ENCODE measurements around the gene SPON1. TPM values are rescaled to one million over a fixed set of nuclear protein-coding genes. Genes with fewer than 3 reads are reported as not detected.
"Not testable (repeated sequence)": the region's sequence is repeated elsewhere in the genome, so short reads cannot be mapped to it uniquely, and the experiment has no call there.

Gene SPON1
- 10 to 100 TPM in 11 of 12 donors, not detected in 1; 16.9 to 41.4 (median 23.0) TPM for polyA plus RNA-seq (ENCODE audit: insufficient read length in 12 of 12)
- long read RNA-seq, donor 1, full-length matches to known transcripts = 7 of 80 reads
- long read RNA-seq, donor 1, partial matches to known transcripts = 73 of 80 reads
- long read RNA-seq, donor 1, other reads (novel, unspliced or antisense) = 0 of 80 reads
- long read RNA-seq, donor 2, full-length matches to known transcripts = 6 of 22 reads
- long read RNA-seq, donor 2, partial matches to known transcripts = 16 of 22 reads
- long read RNA-seq, donor 2, other reads (novel, unspliced or antisense) = 0 of 22 reads
- long read RNA-seq, donor 3, partial matches to known transcripts = 0 of 1 reads
- long read RNA-seq, donor 3, other reads (novel, unspliced or antisense) = 0 of 1 reads
- long read RNA-seq, donor 4 = 0 reads
- long read RNA-seq, donor 5 = 0 reads
- long read RNA-seq, donor 6, full-length matches to known transcripts = 4 of 4 reads
- long read RNA-seq, donor 6, partial matches to known transcripts = 0 of 4 reads
- long read RNA-seq, donor 6, other reads (novel, unspliced or antisense) = 0 of 4 reads
- long read RNA-seq, donor 7, full-length matches to known transcripts = 5 of 5 reads
- long read RNA-seq, donor 7, partial matches to known transcripts = 0 of 5 reads
- long read RNA-seq, donor 7, other reads (novel, unspliced or antisense) = 0 of 5 reads
- long read RNA-seq, donor 8, full-length matches to known transcripts = 3 of 30 reads
- long read RNA-seq, donor 8, partial matches to known transcripts = 0 of 30 reads
- long read RNA-seq, donor 8, other reads (novel, unspliced or antisense) = 27 of 30 reads
- long read RNA-seq, donor 9, full-length matches to known transcripts = 2 of 2 reads
- long read RNA-seq, donor 9, partial matches to known transcripts = 0 of 2 reads
- long read RNA-seq, donor 9, other reads (novel, unspliced or antisense) = 0 of 2 reads
- long read RNA-seq, donor 10, full-length matches to known transcripts = 7 of 7 reads
- long read RNA-seq, donor 10, partial matches to known transcripts = 0 of 7 reads
- long read RNA-seq, donor 10, other reads (novel, unspliced or antisense) = 0 of 7 reads
- long read RNA-seq, donor 11, full-length matches to known transcripts = 4 of 4 reads
- long read RNA-seq, donor 11, partial matches to known transcripts = 0 of 4 reads
- long read RNA-seq, donor 11, other reads (novel, unspliced or antisense) = 0 of 4 reads

DNA sequence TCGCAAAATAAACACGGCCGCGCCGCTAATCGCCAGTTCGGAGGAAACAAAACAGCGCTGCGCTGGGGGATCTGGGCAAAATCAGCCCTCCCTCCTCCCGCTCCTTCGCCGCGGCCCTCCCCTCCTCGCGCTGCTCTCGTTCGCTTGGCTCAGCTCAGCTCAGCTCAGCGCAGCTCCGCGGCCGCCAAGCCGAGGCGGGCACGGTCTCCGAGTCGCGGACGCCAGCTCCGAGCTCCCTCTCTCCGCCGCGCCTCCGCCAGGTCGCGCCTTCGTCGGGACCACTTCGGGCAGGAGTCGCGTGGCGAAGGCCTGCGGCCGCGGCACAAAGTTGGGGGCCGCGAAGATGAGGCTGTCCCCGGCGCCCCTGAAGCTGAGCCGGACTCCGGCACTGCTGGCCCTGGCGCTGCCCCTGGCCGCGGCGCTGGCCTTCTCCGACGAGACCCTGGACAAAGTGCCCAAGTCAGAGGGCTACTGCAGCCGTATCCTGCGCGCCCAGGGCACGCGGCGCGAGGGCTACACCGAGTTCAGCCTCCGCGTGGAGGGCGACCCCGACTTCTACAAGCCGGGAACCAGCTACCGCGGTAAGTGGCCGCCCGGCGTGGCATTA lies at the start of gene SPON1:
Gene SPON1 (plus strand): TSS at position 162 of the 607 bp plus-strand sequence. CDS start 182 bp downstream, at position 344.
- peak; percentile 66 for DNase-seq

- DNase-seq = no peak
Observed at GRCh38 chr11:13917264-13917663, 45.3 kb upstream of the SPON1 start.

GRCh38 chr11:13917904-13918303 lies 44.6 kb upstream of the SPON1 start:
- no peak for DNase-seq

DNA sequence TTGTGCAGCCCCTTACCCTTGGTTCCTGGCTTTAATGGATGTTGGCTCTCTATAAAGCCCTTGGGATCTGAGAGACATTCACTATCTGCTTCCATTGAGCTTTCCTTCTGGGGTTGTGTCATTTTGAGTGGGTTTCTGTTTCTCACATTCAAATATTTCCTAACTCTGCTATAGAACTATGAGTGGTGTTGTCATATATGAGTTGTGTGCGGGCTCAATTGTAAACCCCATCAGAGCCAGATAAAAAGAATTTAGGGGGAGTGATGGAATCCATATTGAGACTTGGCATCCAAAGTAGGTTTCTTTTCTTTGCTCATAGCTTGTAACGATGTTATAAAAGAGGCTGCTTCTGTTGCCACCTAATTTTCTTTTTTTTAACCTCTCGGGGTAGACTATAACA lies 41.8 kb upstream of the SPON1 start:
- no peak for DNase-seq

DNA sequence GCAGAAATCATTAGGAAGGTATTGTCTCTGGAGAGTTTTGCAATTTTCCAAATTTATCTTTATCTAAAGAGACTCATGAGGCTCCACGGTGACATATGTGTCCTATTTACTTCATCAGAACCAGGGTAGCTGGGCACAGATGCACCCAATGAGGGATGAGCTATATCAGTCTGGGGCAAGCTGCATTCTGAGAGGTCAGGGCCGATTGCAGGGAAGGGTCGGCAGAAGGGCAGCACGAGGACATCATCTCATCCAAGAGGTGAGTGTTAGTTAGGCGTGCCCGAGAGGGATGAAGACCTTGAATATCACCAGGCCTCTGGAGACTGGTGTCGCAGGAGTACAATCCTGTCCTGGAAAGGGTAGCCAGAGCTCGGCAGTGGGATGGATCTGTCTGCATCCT lies 41.0 kb upstream of the SPON1 start:
- DNase-seq = no peak

GRCh38 chr11:13923182-13923581 lies 39.3 kb upstream of the SPON1 start:
- no peak for DNase-seq

GRCh38 chr11:13923716-13924650 lies 38.5 kb upstream of the SPON1 start:
- no peak for DNase-seq

DNA sequence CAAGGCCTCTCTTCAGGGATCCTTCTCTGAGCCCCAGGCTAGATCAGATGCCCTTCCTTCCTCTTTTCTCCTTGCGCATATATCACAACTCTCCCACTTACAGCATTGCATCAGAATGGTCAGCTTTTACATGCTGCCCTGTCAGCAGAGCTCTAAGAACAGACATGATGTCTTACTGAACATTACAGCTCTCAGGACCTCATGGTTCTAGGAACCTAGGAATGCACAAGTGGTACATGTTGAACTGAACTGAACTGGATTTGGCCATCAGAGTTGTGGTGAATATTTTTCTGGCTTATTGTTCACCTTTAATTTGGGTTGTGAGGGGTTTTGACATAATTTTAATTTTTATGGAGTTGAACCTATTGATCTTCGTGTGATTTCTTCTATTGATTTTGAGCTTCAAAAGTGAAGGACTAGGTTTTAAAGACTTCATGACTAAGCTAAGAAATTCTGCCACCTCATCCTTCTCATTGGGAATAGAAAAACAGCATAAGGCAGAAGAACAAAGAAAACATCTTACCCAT lies 37.7 kb upstream of the SPON1 start:
- DNase-seq = no peak

- DNase-seq = not testable (repeated sequence)
Observed at GRCh38 chr11:13926366-13926765, 36.2 kb upstream of the SPON1 start.

DNA sequence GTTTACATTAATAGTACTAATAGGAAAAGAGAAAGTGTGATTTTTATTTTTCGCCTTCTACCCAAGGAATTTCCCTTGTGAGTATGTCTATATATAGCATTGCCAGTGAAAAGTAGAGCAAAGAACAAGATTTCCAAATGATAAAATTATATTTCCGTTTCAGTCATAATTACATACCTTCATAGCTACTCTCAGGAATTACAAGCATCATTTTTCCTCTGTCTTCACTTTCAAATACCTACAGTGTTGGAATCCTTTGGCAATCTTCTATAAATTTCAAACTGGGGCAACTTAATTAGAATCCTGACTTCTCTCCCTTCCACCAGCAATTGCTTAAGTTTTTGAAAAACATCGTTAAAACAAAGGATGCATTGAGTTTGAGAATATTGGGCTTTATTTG lies 35.5 kb upstream of the SPON1 start:
- DNase-seq = no peak

- DNase-seq = no peak
Observed at GRCh38 chr11:13927481-13927880, 35.0 kb upstream of the SPON1 start.

DNA sequence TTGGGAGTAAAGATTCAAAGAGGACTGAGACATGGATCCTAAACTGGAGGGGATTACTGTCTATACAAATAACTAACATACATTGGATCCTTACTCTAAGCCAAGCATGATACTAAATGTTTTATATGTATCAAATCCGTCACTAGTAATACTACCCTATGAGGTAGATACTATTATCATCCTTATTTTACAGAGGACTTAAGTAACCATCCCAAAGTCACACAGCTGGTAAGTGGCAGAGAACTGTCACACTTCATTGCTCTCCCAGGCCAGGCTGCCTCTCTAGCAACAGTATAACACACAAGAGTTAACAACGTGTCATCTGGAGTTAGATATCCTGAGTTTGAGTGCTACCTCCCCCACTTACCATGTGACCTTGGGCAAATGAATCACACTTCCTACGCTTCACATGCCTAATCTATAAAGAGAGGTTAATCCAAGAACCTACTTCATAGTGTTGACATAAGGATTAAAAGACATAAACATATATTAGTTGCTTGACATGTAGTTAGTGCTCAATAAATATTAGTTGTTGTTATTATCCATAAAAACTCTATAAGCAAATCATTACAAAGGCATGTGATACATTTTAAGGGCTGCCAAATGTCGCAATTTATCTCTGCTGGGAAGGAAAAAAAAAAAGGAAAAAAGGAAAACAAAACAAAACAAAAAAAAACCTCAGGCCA lies 33.8 kb upstream of the SPON1 start:
- no peak for DNase-seq

DNA sequence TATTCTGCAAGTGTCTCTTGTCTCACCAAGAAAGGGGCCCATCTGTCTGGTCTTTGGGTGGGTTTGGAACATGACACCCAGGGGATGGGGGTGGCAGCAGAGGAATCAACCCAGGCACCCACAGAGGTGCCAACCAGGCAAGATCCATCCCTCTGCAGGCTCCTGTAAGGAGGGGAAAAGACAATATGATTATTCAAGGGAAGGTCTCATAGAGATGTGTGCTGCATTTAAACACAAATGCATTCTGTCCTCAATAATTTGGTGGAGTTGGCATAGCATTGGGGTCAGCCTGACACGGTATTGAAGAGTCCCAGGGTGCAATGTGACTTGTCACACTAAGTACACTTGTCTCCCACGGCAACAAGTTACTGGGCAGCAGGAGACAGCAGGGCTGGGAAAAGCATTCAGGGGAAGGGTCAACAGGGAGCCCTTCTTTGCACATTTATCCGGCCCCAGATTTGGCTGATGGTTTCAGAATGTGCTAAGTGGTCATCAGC lies 33.1 kb upstream of the SPON1 start:
- no peak for DNase-seq

DNA sequence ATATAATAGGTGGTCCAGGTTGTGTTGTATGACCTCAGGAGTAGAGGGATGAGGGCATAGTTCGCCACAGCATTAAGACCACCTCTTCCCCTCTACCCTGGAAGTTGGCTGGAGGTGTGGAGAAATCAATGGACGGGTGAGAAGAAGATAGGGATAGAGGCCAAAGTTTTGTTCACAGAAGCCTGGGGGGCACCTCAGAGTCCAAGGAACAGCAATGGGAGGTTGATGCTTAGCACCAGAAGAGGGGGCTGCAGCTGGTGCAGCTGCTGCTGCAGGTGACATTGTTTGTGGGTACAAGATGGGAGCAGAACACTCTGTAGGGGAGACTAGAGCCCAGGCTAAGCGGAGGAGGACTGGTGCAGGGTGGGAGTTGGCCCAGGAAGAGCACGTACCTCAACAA lies 31.2 kb upstream of the SPON1 start:
- DNase-seq = no peak

DNA sequence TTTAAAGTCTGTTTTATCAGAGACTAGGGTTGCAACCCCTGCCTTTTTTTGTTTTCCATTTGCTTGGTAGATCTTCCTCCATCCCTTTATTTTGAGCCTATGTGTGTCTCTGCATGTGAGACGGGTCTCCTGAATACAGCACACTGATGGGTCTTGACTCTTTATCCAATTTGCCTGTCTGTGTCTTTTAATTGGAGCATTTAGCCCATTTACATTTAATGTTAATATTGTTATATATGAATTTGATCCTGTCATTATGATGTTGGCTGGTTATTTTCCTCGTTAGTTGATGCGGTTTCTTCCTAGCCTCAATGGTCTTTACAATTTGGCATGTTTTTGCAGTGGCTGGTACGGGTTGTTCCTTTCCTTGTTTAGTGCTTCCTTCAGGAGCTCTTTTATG lies 25.4 kb upstream of the SPON1 start:
- DNase-seq = not testable (repeated sequence)

DNA sequence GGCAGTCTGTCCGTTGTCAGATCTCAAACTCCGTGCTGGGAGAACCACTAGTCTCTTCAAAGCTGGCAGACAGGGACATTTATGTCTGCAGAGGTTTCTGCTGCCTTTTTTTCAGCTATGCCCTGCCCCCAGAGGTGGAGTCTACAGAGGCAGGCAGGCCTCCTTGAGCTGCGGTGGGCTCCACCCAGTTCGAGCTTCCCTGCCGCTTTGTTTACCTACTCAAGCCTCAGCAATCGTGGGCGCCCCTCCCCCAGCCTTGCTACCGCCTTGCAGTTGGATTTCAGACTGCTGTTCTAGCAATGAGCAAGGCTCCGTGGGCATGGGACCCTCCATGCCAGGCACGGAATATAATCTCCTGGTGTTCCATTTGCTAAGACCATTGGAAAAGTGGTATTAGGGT lies 23.7 kb upstream of the SPON1 start:
- DNase-seq = not testable (repeated sequence)

GRCh38 chr11:13939961-13940906 lies 22.3 kb upstream of the SPON1 start:
- no peak for DNase-seq

DNA sequence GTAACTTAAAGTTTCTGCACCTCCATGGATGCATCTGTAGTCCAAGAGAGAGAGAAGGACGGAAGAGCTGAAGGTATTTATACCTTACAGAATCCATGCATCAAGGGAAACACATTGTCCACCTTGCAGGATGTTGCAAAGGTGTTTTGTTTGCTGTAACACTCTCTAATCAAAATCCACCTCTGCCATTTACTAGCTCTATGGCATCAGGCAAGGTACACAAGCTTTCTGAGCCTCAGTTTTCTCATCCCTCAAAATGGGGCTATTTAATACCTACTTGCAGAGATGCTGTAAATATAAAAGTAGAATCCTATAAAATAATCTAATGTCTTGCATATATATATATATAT lies 21.6 kb upstream of the SPON1 start:
- DNase-seq = no peak

Data from muscle of arm (tissue), 14 donors.